HCT116 (cell line): Measurements from ENCODE around the gene TAF1B. TPM values are rescaled to one million over a fixed set of nuclear protein-coding genes. Genes with fewer than 3 reads are reported as not detected.

Experiments
- ATAC-seq: fragments of 200-7000 bp; cut with Tn5 transposase; 2 replicates; pipeline ENCODE4 v1.9.1; 2020; ENCODE audit warnings: mild to moderate bottlenecking, moderate library complexity
- BruUV-seq: library from RNA; stranded (reverse); fragments of 400-500 nt; replicated peaks from 2 replicates; lab custom pipeline; 2021; lab: Mats Ljungman, UMichigan
- CTCF ChIA-PET: fragments of 300-600 bp; sonication (Branson Sonifier 250); formaldehyde crosslinking; loops from one replicate; lab custom pipeline; 2021; ENCODE audit warnings: antibody characterized with exemption; lab: Charles Lee
- POLR2A ChIA-PET: fragments of 300-600, 350-600 bp; sonication (Branson Sonifier 250); formaldehyde crosslinking; loops from one replicate; lab custom pipeline; 2021; ENCODE audit warnings: antibody characterized with exemption; lab: Charles Lee
- RAD21 ChIA-PET, 2 experiments: fragments of 300-600 bp; sonication (Branson Sonifier 250); formaldehyde crosslinking; loops; one replicate each; lab custom pipeline; 2023; ENCODE audit warnings: low total read pairs in 2 of 2; ENCODE audit not compliant: uncharacterized antibody in 2 of 2, unreplicated experiment in 2 of 2, low non-redundant PET in 1 of 2; lab: Charles Lee
- DNase-seq: peaks from one replicate; pipeline ENCODE4 v3.0.0-alpha.2; 2010; ENCODE audit warnings: low read depth, low spot score
- H2AFZ ChIP-seq: fragments of 200-600 bp; shearing (Covaris generic), sonication (generic); 2 replicates; pipeline ENCODE4 v1.6.1; 2017; ENCODE audit warnings: low read depth, mixed run types, mixed read lengths, antibody characterized with exemption, low read length; ENCODE audit not compliant: poor library complexity, severe bottlenecking
- H3K27ac ChIP-seq: 2 replicates; pipeline ENCODE4 v1.5.1; 2012; ENCODE audit warnings: low read depth, low read length
- H3K27me3 ChIP-seq: fragments of 200-600 bp; sonication (generic); 2 replicates; pipeline ENCODE4 v1.6.1; 2016; ENCODE audit warnings: mixed run types, low read length, mixed read lengths; ENCODE audit not compliant: insufficient read depth
- H3K36me3 ChIP-seq, 2 experiments: fragments of 200-500 bp in 1 of 2; fragments of 200-600 bp in 1 of 2; sonication (Bioruptor generic) in 1 of 2; sonication (generic) in 1 of 2; 2 replicates each; pipeline versions ENCODE4 v1.5.1 to v1.6.1; 2014 to 2016; ENCODE audit warnings: low read length in 2 of 2, inconsistent platforms in 1 of 2, mixed read lengths in 1 of 2, mixed run types in 1 of 2; ENCODE audit not compliant: insufficient read depth in 2 of 2, control insufficient read depth in 1 of 2
- H3K4me1 ChIP-seq, 2 experiments: fragments of 200-600 bp in 1 of 2; sonication (generic) in 1 of 2; 2 replicates each; pipeline versions ENCODE4 v1.5.1 to v1.6.1; 2012 to 2017; ENCODE audit warnings: low read length in 2 of 2, inconsistent platforms in 1 of 2, mild to moderate bottlenecking in 1 of 2, mixed read lengths in 1 of 2, mixed run types in 1 of 2, moderate library complexity in 1 of 2; ENCODE audit not compliant: insufficient read depth in 2 of 2, control insufficient read depth in 1 of 2
- H3K4me2 ChIP-seq: fragments of 200-600 bp; sonication (generic); 2 replicates; pipeline ENCODE4 v1.6.1; 2017; ENCODE audit warnings: mixed run types, low read length, mixed read lengths
- H3K4me3 ChIP-seq, 2 experiments: fragments of 200-600 bp in 1 of 2; sonication (generic) in 1 of 2; replicated peaks in 1 of 2; 2 replicates each; pipeline ENCODE4 v1.5.1; 2011 to 2016; ENCODE audit warnings: low read length in 2 of 2, control low read depth in 1 of 2, low read depth in 1 of 2, mild to moderate bottlenecking in 1 of 2, mixed read lengths in 1 of 2, mixed run types in 1 of 2
- H3K79me2 ChIP-seq: fragments of 200-600 bp; sonication (generic); 2 replicates; pipeline ENCODE4 v1.6.1; 2017; ENCODE audit warnings: mild to moderate bottlenecking, mixed run types, low read length, moderate library complexity, mixed read lengths; ENCODE audit not compliant: insufficient read depth
- H3K9ac ChIP-seq: fragments of 200-600 bp; sonication (generic); 2 replicates; pipeline ENCODE4 v1.6.1; 2016; ENCODE audit warnings: low read length, mixed read lengths
- H3K9me2 ChIP-seq: fragments of 200-600 bp; sonication (generic), shearing (Covaris generic); 2 replicates; pipeline ENCODE4 v1.6.1; 2017; ENCODE audit warnings: mixed run types, mild to moderate bottlenecking, moderate library complexity; ENCODE audit not compliant: insufficient read depth
- H3K9me3 ChIP-seq, 2 experiments: fragments of 200-500 bp in 1 of 2; fragments of 200-600 bp in 1 of 2; sonication (Bioruptor generic) in 1 of 2; sonication (generic) in 1 of 2; 2 replicates each; pipeline ENCODE4 v1.6.1; 2014 to 2017; ENCODE audit warnings: low read length in 2 of 2, mixed read lengths in 2 of 2, inconsistent platforms in 1 of 2, low read depth in 1 of 2, mild to moderate bottlenecking in 1 of 2, mixed run types in 1 of 2, moderate library complexity in 1 of 2; ENCODE audit not compliant: control insufficient read depth in 1 of 2, insufficient read depth in 1 of 2
- H4K20me1 ChIP-seq: fragments of 200-600 bp; sonication (generic), shearing (Covaris generic); 2 replicates; pipeline ENCODE4 v1.6.1; 2017; ENCODE audit warnings: mixed run types, mild to moderate bottlenecking, moderate library complexity; ENCODE audit not compliant: insufficient read depth
- CEBPB ChIP-seq: IDR thresholded peaks from 2 replicates; pipeline ENCODE4 v1.6.1; 2012; ENCODE audit warnings: low read depth
- ELF1 ChIP-seq: IDR thresholded peaks from 2 replicates; pipeline ENCODE4 v1.6.1; 2012; ENCODE audit warnings: low read depth, borderline replicate concordance
- JUND ChIP-seq: IDR thresholded peaks from 2 replicates; pipeline ENCODE4 v1.6.1; 2012
- POLR2AphosphoS5 ChIP-seq: IDR thresholded peaks from 2 replicates; pipeline ENCODE4 v1.6.1; 2011; ENCODE audit warnings: mild to moderate bottlenecking, low read depth, low read length, moderate library complexity
- SIN3A ChIP-seq: IDR thresholded peaks from 2 replicates; pipeline ENCODE4 v1.6.1; 2012; ENCODE audit warnings: low read depth
- TCF7L2 ChIP-seq: IDR thresholded peaks from 2 replicates; pipeline ENCODE4 v1.7.0; 2011; ENCODE audit warnings: borderline replicate concordance, inconsistent platforms; ENCODE audit not compliant: insufficient read depth, insufficient read length; ENCODE audit errors: extremely low read depth
- YY1 ChIP-seq: IDR thresholded peaks from 2 replicates; pipeline ENCODE4 v1.6.1; 2011; ENCODE audit warnings: low read length, low read depth, moderate library complexity, mild to moderate bottlenecking; ENCODE audit not compliant: insufficient replicate concordance; ENCODE audit errors: extremely low read depth
- ZNF274 ChIP-seq: fragments of 200-500 bp; sonication (Bioruptor generic); IDR thresholded peaks from 2 replicates; pipeline ENCODE4 v1.6.1; 2014; ENCODE audit warnings: mild to moderate bottlenecking, low read depth, low read length, inconsistent platforms
- intact Hi-C: fragments of 100-400 bp; cut with micrococcal nuclease; formaldehyde crosslinking; loops from 2 replicates; pipeline ENCODE4 v1.10.0; 2022
- total RNA-seq: library from RNA; stranded (reverse); gene quantifications from one replicate; pipeline ENCODE4 v1.2.1, GENCODE V29; 2021; ENCODE audit not compliant: unreplicated experiment
- TF ChIP-seq, protein P1 (sequence below): IDR thresholded peaks from 2 replicates; pipeline ENCODE4 v1.6.1; 2012

TAF1B gene
- total RNA-seq, 1 experiment from 2014 or later: 27.9 TPM

DNA sequence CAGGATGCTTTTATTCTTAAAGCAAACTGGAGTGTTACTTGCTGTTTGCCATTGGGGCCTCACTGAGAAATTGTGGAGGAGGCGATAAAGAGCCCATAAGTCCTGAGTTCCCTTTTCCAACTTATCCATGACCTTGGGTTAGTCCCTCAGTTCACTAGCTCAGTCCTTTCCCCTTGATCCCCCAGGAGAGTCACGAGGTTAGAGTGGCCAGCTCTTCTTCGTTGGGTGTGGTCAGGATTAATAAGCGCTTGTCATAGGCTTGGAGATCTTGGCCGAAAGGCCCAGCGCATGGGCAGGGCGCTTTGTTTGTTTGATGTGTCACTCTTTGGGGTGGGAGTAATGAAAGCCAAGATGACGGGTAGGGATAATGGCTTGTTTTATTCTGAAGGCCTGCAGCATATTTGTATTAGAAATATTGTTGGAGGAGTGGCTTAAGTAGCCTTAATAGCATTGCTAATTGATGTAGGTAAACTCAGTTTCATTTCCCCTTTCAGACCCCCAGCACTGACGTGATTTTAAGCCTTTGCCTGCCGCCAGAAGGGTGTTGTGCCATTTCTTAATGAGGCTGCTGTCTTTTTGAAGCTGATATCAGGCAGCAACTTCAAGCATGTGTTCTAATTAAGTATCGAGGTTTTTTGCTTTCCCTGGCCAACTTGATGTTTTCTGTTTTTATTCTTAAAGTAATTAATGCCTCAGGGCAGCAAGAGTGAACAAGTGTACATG is 123.9 kb downstream of the TAF1B start:
- H3K4me2 ChIP-seq: no peak overlapping the region
- TF ChIP-seq CEBPB: no peak
- TF ChIP-seq, protein P1, sequence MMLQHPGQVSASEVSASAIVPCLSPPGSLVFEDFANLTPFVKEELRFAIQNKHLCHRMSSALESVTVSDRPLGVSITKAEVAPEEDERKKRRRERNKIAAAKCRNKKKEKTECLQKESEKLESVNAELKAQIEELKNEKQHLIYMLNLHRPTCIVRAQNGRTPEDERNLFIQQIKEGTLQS: no peak
- TF ChIP-seq YY1: no peak
- TF ChIP-seq POLR2AphosphoS5: no peak
- TF ChIP-seq ZNF274: no peak
- no peak for TF ChIP-seq TCF7L2
- no peak for TF ChIP-seq ELF1
- TF ChIP-seq SIN3A: no peak
- TF ChIP-seq JUND: no peak
- no peak overlapping the region for H2AFZ ChIP-seq
- DNase-seq: no peak
- no peaks in the 10 kb centered on the region for H4K20me1 ChIP-seq
- RAD21 ChIA-PET: no interaction called here
- BruUV-seq: no TSS peak
- no peaks in the 10 kb centered on the region for H3K27me3 ChIP-seq
- CTCF ChIA-PET: interaction anchor here (2.4 kb wide), 1 partner anchor 17 kb away, joined by 5 read pairs; no protein-coding TSS in a partner anchor
- no peaks in the 10 kb centered on the region for H3K79me2 ChIP-seq
- no peaks in the 10 kb centered on the region for H3K9me3 ChIP-seq
- H3K36me3 ChIP-seq: 0 out of 4 replicates have a peak, but pooled peaks cover 0 to 4% of the 10 kb centered on the region in 2 experiments
- H3K27ac ChIP-seq: no peak overlapping the region
- no peak for ATAC-seq
- no peak overlapping the region for H3K4me3 ChIP-seq
- intact Hi-C loops: no loop called here
- no peak overlapping the region for H3K9ac ChIP-seq
- H3K4me1 ChIP-seq: no peaks in the 10 kb centered on the region; a peak in 1 of 4 replicates
- H3K9me2 ChIP-seq: no peaks in the 10 kb centered on the region
- POLR2A ChIA-PET: no interaction called here
